GM18867 (cell line): ENCODE results near the gene TFR2.

Experiments used
- ATAC-seq: cut with Tn5 transposase; IDR thresholded peaks from one replicate; pipeline ENCODE4 v1.9.1; 2021; ENCODE audit warnings: mild to moderate bottlenecking, moderate library complexity; ENCODE audit not compliant: unreplicated experiment

The TFR2 gene

DNA sequence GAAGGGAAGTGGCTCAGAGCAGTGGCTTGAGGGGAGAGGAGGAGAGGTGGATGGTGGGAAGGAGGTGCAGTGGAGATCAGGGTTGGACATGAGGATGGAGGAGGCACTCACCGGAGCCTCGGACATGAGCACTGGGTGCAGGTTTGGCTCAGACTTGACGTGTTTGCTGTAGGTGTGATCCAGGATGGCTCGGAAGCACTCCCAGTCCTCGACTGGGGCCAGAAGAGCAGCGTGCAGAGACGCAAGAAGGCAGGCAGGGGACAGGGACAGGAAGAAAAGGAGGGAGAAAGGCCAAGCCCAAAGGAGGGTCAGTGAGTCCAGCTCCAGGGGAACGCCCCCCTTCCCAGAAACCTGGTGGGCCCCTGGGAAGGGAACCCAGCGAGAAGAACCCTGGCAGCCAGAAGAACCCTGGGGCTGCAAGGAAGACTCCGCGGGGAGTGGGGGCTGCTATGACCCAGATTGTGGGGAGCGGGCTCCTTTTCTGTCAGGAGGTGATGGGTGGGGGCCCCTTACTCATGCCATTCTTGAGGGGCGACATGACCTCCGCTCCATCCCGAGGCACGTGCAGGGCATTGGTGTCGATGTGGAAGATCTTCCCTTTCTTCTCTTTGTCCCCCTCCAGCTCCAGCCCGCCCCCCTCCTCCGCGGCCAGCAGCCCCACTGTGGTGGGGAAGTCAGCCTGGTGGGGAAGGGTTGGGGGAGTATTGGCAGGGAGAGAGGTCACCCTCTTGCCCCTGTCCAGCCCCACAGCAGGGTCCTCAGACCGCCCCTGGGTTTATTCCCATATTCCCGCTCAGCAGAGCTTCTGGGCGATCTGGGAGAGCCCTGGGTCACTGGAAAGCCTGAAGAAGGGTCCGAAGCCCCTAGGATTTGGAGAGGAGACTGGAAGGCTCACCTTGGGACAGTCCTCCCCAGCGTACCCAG, 13.8 kb upstream of the TFR2 start:
- no peak for ATAC-seq

DNA sequence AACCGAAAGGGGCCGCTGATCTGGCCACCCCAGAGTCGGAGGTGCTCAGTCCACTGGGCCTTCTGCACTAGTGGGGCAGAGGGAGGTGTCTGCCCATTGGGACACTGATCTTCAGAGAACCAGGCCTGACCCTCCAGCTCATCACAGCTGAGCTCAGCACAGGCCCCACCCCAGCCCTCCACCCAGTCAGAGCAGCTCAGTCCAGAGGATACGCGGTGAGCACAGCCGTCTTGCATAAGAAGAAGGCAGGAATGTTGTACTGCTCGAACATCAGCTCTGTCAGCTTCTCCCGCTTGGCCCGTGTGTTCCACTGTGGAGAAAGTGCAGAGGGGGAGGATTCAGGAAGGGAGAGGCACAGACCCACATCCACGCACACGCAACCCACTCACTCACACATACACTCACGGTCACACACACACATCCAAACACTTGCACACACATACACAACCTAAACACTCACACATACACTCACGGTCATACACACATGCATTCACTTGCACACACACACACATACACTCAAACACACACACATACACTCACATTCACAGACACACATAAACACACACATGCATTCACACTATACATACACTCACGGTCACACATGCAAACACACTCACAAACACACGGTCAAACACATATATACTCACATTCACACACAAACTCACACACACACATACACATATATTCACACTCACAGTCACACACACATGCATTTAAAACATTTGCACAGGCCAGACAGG, 8.6 kb upstream of the TFR2 start:
- no peak for ATAC-seq

- peak; percentile 74 for ATAC-seq
Measured at GRCh38 chr7:100642534-100642907, 1.2 kb upstream of the TFR2 start.

DNA sequence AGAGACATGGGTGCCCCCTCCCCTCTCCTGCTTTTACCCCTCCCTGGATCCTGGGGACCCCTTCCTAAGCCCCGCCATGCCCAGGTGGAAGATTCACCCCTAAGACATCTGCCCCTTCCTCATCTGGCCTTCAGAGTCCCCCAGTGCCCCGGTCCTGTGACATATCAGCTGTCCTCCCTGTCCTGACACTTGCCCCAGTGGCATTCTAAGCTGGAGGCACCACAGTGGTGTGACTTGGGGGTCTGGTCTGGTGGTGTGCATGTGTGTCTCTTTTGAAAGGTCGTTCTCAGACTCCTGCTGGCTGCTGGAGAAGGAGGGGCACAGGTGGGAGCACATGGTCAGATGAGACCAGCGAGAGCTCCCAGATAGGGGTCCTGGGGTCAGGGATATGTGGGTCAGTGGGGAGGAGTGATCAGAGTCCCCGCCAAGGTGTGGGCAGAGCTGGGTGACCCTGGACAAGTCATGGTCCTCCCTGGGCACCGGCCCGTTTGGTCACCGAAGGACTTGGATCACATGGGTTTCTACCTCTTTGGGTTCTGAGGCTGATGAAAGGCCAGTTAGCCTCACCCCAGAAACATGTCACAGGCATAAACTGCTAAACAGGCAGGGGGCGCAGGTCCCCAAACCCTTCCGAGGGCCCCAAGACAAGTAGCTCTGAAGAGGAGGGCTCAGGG, 645 bp upstream of the TFR2 start:
- no peak for ATAC-seq

- no peak for ATAC-seq
Measured at GRCh38 chr7:100640517-100641440, 573 bp downstream of the TFR2 start.

DNA sequence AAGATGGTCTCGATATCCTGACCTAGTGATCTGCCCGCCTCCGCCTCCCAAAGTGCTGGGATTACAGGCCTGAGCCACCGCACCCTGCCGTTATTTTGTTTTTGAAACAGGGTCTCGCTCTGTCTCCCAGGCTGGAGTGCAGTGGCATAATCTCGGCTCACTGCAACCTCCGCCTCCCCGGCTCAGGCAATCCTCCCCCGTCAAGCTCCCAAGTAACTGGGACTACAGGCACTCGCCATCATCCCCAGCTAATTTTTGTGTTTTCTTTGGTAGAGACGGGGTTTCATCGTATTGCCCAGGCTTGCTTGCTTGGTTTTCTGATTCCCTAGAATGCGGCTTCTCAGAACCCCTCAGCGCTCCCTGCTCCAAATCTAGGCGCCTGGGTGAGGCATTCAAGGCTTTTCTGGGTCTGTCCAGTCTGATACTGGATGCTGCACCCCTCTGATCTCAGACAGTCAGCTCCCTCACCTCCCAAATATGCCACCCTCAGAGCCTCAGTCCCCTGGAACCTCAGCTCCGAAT, 1.3 kb downstream of the TFR2 start:
- ATAC-seq: no peak

DNA sequence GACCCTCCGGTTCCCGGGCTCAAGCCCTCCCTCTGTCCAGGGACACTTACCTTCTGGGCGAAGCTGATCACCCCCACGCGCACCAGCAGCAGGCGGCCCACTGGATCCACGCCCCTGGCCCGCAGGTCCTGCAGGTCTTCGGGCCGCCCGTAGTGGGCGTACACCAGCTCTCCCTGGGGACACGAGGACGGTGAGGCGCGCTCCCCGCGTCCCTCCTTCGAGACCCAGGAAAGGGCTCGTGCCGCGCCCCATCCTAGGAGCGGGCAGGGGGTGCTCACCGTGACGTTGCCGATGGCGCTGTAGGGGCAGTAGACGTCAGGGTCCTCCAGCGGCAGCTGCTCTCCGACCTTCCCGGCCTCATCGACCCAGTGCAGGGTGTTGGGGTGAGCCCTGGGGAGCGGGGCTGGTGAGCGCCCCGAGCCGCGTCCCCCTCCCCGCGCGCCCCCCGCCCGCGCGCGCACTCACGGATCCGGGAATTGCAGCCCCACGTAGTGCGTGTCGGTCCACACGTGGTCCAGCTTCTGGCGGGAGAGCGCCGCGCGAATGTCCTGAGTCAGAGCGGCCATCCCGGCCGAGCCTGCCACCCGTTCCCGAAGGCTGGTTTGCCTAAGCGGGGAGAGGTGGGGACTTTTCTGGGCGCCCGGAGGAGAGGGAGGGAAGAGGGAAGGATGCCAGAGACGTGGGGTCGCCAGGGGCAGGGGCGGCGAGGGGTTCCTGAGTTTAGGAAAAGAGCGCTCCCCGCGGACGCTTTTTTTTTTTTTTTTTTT, 8.2 kb downstream of the TFR2 start:
- ATAC-seq: peak; percentile 58

GRCh38 chr7:100630066-100630465, 11.3 kb downstream of the TFR2 start:
- ATAC-seq: no peak

DNA sequence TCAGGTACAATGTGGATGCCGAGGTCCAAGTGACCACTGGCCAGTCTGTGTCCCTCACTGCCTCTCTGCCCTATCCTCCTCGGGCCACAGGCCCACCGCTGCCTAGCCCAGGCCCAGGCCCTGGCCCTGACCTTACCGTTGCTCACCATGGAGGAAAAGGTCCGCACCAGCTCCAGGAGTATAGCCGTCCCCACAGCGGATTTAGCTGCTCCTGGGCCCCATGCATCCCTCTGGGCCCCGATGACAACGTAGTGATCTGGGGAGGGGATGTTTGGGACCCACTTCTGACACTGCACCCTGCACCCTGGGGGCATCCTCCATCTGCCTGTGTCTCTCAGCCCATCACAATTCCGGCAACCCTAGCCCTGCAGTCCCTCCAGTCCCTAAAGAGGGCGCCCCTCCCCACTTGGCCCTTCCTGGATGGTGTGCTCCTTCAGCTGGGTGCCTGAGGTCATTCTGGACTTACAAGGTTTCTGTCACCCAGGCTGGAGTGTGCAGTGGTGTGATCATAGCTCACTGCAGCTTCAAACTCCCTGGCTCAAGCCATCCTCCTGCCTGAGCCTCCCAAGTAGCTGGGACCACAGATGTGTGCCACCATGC, 12.1 kb downstream of the TFR2 start:
- no peak for ATAC-seq

GRCh38 chr7:100627238-100627549, 14.2 kb downstream of the TFR2 start:
- no peak for ATAC-seq

- ATAC-seq: peak; percentile 85
Measured at GRCh38 chr7:100626530-100627237, 14.7 kb downstream of the TFR2 start.

GRCh38 chr7:100626055-100626454, 15.3 kb downstream of the TFR2 start:
- ATAC-seq: no peak

DNA sequence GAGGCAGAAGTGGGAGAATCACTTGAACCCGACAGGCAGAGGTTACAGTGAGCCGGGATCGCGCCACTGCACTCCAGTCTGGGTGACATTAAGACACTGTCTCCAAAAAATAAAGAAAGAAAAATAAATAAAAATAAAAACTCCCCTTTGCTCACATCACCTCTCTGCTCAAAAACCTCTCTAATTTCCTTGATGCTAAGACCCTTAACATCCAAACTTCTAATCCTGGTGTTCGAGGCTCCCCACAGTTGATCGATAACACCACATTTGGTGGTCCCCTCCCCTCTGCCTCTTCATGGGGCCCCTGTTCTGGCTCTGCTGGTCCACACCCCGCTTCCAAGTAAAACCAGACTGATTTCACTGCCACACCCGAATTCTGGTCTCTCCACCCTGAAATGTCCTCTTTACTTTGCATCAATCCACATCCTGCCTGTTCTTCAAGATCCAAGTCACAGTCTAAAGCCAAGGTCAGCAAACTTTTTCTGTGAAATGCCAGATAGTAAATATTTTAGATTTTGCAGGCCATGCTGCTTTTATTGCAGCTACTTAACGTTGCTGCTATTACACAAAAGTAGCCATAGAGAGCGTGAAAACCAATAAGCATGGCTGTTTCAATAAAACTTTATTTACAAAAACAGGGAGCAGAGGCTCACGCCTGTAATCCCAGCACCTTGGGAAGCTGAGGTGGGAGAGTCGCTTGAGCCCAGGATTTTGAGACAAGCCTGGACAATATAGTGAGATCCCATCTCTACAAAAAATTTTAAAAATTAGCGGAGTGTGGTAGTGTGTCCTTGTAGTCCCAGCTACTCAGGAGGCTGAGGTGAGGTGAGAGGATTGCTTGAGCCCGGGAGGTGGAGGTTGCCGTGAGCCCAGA, 17.2 kb downstream of the TFR2 start:
- ATAC-seq: no peak

DNA sequence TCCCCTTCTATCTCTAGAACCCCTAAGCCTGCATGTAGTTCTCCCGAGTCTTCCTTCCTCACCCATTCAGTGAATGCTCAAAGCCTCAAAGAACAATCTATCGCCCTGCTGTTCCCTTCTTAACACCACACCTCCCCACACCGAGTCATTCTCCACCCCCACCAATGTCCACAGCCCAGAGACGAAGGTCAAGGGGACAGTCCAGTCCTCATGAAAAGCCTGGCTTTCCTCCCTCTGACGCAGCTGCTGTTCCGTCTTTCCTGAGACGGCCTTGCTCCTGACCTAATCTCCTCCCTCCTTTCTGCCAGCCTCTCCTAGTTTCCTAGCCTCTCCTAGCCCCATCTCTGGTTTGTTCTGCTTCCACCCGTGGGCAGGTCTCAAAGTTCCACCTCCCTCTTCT, 19.8 kb downstream of the TFR2 start:
- ATAC-seq: no peak

DNA sequence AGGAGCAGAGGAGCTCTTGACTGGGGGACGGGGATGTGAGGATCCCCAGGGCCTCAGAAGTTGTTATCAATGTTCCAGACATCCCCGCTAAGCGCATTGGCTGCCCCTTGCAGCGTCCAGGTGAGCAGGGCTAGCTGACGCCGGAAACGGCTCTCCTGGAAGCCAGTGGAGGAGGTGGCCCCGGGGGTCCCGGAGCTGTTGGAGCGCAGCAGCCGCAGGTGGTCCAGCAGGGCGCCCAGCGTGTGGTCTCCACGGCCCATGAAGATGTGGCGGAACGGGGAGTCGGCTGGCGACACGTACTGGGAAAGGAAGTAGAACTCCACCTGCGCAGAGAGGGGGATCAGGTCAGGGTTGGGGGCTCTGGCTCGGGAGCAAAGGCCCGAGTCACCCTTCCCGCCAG, 20.5 kb downstream of the TFR2 start:
- ATAC-seq: no peak

- no peak for ATAC-seq
Measured at GRCh38 chr7:100620239-100620638, 21.1 kb downstream of the TFR2 start.

DNA sequence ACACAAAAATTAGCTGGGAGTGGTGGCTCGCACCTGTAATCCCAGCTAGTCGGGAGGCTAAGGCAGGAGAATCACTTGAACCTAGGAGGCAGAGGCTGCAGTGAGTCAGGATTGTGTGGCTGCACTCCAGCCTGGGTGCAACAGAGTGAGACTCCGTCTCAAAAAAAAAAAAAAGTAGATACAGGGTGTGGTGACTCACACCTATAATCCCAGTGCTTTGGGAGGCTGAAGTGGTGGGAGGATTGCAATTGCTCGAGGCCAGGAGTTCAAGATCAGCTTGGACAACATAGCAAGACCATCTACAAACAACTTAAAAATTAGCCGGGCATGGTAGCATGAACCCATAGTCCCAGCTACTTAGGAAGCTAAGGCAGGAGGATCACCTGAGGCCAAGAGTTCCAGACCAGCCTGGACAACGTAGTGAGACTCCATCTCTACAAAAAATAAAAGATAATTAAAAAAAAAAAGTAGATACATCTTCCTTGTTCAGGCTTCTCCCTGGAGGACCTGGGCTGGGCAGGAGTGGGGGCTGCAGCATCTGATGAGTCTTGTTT, 27.0 kb downstream of the TFR2 start:
- ATAC-seq: no peak
